Right lobe of liver (tissue), 4 donors: ENCODE measurements around the gene GRK6.

Source experiments
- CTCF ChIP-seq, 4 donors: fragments of 200-600 bp in 3 of 4; fragments of 450-650 bp in 1 of 4; IDR thresholded peaks; one replicate each; pipeline versions ENCODE4 v1.5.1 to v1.8.0; 2016 to 2022; ENCODE audit warnings: antibody characterized with exemption in 4 of 4, mild to moderate bottlenecking in 2 of 4
- POLR2A ChIP-seq: fragments of 450-650 bp; IDR thresholded peaks from one replicate; pipeline ENCODE4 v1.6.1; 2017; ENCODE audit warnings: antibody characterized with exemption, mild to moderate bottlenecking
- donor health status: DM: no; HTN: no; CAD: no.
- donor health status: DM: no; HTN: no; CAD: no.
- donor health status: DM: no; HTN: yes; CAD: no.

GRCh38 chr5:177457852-177458681, 31.6 kb downstream of the GRK6 start:
- TF ChIP-seq CTCF (IDR thresholded peaks at IDR 0.05) (no peak), POLR2A (no peak)
